GM23248 (cell line): ENCODE data around the gene WDR38.

ENCODE experiments used
- EZH2 ChIP-seq: fragments of 200-600 bp; sonication (generic); IDR thresholded peaks from 2 replicates; pipeline ENCODE4 v1.6.1; 2018; ENCODE audit warnings: antibody characterized with exemption, mild to moderate bottlenecking; ENCODE audit not compliant: insufficient read depth, poor library complexity, severe bottlenecking
- EZH2phosphoT487 ChIP-seq: fragments of 200-600 bp; sonication (generic); IDR thresholded peaks from 2 replicates; pipeline ENCODE4 v1.6.1; 2018; ENCODE audit warnings: antibody characterized with exemption, moderate library complexity, mild to moderate bottlenecking, low read depth; ENCODE audit not compliant: insufficient read depth

DNA sequence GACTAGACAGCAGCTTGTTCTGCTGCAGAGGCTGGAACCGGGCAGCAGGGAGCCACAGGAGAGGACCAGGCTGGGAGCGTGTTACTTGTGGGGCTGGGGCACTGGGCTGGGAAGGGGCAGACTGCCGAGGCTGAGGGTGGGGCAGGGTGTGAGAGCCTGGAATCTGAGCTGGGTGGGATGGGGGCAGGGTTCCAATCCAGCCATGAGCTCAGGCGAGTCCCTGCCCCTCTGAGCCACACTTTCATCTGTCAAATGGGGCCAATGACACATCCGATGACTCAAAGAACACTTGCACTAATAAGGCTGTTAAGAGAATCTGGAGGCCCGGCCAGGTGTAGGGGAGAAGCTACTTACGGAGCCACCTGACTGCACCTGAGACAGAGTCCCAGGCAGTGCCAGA is 18.7 kb upstream of the WDR38 start:
- no peak for TF ChIP-seq EZH2phosphoT487
- TF ChIP-seq EZH2: no peak
